GM21515 (cell line): ENCODE results near the gene MYH7B.

Source experiments
- ATAC-seq: cut with Tn5 transposase; IDR thresholded peaks from one replicate; pipeline ENCODE4 v1.9.1; 2021; ENCODE audit not compliant: unreplicated experiment

Gene MYH7B

DNA sequence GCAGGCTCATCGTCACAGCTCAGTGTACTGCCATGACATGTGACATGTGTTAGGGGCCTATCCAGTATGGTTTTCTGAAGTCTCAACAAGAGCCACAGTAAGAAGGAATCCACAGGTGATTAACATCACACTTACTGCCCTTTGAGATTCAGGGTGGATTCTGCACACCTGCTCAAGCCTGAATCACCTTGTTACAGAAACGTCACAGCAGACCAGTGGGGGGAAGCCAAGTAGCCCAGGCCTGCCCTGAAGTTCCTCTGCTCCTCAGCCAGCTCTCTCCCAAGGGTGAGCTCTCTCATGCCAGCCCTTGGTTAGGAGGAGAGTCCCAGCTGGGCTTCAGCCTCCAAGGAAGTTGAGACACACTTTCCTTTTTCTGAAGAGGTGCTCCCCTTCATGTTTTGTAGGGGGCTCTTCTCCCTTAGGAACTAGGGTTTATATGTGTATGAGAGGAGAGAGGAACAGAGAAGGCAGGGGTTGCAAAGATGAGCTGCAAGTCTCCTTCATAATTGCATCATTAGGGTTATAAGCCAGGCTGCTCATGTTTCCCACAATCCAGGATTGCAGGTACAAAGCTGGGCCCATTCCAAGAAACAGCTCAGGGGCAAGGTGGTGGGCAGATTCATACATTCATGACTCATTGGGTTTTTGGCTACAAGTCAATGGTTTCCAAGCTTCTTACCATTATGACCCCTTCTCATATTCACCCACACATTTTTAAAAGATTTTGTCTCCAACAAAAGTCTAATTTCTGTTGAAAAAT, 11.7 kb upstream of the MYH7B start:
- no peak for ATAC-seq

DNA sequence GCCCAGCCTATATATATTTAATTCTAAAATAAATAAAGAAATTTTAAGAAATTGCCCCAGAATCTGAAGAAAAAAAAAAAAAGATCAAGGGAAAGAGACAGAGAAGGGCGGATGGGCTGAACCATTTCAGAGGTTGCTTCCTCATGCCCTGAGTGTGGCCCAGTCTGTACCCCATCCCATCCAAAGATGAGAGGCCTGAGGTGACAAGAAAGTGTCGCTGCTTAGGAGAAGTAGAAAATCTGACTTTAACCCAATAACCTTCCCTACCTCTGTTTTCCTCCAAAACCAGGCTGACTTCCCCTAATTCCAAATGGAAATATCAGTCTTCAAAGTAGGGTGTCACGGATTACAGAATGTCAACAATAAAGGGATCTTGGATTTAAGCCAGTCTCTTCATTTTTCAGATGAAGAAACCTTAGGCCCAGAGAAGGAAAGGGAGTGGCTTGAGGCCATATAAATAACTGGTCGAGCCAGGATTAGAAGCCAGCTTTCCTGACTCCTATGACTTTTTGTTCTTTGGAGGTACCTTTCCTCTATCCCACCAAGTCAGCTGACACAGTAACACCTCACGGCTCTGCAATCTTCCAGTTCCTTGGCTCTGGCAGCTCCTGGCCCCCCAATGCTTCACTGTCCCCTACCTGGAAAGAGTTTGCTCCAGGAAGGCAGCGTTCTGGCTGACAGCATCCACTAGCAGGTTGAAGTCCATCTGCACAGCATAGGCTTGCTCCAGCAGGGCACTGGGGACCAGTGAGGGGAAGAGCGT, 10.2 kb upstream of the MYH7B start:
- no peak for ATAC-seq

DNA sequence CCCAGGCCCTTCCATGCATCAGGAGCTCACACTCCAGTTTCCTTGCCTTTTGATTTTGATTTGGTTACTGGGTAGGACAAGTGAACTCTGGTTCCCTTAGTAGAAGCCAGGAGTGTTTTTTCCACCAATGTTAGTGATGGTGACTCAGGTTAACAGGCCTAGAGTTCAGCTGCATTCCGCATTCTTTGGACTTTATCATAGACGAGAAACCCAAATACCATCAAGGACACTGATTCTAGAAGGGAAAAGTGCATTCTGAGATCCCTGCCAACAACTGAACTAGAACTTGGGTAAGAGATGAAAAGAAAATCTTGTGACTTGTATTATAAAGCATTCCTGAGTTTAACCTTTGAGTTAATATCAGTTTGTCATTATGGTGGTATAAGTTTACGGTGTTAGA, 9.0 kb upstream of the MYH7B start:
- no peak for ATAC-seq

DNA sequence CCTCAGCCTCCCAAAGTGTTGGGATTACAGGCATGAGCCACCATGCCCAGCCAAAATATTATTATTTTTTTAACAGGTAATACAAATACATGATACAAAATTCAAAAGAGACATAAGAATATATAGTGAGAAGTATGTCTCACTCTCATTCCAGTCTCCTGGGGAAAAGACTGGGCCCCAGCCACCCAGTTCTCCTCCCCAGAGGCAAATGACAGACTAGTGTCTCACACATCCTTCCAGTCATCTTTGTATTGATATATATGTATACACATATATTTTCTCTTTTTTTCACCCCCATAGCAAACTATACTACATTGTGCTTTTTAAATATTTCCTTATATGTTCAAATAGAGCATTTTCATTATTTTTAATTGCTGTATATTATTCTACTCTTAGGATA, 8.3 kb upstream of the MYH7B start:
- no peak for ATAC-seq

DNA sequence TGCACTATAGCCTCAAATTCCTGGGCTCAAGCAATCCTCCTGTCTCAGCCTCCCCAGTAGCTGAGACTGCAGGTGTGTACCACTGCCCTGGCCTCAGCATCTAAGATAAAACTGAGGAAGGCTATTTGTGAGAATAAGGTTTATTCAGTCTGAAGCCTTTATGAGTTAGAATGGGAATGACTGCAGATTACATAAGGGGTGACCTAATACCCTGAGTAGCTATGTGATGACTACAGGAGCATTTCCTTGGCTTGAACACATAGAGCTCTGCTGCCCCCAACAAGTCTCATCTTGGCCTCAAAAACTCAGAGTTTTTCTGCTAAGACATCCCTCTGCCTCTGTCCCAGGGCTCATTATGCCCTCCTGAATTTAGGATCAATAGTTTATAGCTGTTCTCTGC, 7.6 kb upstream of the MYH7B start:
- ATAC-seq = no peak

DNA sequence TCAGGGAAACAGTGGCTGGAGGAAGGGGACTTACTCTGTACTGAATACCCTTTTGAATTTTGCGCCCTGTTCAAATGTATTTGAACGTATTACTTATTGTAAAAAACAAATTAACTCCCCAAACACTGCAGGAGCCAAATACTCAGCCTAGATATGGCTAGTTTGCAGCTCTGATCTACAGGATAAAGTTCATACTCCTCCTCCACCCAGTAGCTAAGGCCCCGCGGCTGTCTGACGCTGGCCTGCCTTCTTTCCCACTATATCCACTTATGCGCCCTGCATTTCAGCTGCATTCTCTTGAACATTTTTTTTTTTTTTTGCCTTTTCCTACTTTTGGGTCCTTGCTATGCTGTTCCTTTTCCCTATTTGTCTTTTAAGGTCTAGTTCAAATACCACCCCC, 6.5 kb upstream of the MYH7B start:
- ATAC-seq = no peak

DNA sequence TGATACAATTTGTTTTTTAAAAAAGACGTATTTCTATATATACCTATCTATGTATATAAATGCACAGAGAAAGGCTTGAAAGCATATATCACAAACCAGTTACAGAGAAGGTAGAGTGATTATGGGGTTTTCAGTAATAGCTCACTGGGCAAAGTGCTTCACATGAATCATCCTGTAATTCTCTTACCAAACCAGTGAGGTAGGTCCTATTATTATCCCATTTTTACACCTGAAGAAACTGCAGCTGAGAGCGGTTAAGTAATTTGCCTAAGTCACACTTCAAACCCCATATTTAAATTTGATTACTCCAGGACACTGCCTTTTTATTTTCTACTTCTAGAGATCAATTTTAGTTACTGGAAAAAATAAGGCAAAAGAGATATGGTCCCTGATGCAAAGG, 4.4 kb upstream of the MYH7B start:
- ATAC-seq = no peak

DNA sequence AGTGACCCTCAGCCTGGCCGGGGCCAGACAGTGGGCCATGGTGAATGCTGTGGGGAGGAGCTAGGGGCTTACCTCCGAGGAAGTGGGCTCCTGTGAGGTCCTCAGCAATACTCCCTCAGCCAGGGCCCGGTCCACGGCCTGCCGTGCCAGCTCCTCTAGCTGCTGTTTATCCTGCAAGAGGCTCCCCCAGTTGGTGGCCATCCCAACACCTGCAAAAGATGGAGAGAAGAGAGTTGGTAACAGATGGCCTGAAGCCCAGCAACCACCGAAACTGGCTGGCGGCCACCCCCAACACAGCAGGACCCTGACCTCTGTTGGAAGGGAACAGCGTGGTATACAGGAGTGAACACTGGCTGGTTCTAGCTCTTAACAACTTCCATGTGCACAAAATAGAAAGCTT, 4.0 kb upstream of the MYH7B start:
- no peak for ATAC-seq

DNA sequence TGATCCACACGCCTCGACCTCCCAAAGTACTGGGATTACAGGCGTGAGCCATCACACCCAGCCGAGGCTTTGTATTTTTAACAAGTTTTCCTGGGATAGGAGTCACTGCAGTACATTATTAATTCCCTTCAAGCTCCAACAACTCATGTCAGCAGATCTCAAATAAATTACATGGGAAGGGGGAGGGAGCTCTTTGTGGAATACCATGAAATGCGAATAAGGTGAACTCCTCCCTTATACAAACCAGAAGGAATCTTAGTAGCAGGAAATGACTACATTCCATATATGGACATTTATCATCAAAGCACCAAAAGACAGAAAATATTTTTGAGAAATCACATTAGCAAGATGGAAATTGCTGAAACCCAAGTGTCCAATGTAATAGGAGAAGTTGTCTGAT, 3.0 kb upstream of the MYH7B start:
- no peak for ATAC-seq

DNA sequence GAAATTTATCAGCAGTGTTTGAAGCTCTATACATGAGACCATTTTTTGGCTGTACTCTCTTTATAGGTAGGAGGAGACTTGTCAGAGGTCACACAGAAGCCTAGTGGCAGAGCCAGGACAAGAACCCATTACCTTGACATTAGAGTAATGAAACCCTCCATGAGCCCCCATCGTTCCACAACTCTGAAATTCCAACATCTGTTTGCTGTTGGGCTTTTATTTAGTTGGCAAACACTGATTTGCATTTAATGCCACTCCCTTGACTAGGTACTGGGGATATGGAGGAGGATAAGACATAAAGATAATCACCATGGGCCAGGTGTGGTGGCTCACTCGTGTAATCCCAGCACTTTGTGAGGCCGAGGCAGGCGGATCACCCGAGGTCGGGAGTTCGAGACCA, 1.7 kb upstream of the MYH7B start:
- no peak for ATAC-seq

DNA sequence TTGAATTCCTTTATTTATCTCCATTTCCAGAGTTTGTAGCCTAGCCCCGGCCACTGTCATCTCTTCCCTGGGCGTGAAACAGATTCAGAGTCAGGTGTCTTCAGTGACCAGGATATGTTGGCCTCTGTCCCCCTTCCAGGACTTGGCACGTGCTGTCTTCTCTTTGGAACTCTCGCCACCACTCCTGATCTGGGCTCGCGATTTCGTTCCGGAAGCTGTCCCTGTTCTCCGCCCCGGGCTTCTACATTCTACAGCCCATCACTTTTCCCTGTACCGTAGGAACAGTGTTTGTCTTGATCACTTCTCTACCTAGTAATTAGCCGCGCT, 801 bp upstream of the MYH7B start:
- peak; percentile 5 for ATAC-seq

DNA sequence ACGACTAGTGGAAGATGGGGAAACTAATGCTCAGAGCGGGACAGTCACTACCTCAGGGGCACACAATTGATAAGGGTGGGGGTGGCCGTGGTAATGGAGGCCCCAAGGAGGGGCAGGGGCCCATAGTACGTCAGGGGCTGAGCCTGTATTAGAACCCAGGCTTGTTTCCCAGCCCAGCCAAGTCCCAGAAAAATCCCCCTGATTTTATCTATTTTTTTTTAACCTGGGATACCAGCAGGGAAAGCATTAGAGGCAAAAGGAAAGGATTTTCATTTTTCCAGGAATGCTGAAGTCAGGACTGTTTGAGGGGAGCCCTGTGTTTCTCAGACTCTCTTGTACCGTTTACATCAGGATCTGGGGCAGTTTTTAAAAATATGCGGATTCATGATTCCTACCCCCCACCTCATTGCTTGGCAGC, 382 bp downstream of the MYH7B start:
- ATAC-seq = no peak

DNA sequence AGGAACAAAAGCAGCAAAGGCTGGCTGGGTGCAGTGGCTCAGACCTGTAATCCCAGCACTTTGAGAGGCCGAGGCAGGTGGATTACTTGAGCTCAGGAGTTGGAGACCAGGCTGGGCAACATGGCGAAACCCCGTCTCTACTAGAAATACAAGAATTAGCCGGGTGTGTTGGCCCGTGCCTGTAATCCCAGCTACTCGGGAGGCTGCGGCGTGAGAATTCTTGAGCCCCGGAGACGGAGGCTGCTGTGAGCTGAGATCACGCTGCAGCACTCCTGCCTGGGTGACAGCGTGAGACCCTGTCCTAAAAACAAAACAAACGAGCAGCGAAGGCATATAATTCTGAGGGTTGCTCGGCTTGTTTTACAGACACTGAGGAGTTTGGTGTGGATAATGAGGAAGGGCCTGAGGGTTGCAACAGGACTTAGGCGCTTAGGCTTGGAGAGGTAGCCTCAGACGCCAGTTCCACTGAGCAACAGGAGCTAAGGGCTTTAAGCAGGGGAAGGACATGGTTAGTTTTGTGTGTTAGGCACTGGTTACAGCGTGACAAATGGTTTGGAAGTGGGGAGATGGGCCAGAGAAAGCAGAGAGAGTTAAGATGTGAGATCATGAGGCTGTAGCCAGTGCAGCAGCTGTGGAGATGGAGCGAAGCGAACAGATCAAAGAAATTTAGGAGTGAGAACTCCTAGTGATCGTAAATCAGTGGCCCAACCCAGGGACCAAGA, 1.2 kb downstream of the MYH7B start:
- no peak for ATAC-seq

DNA sequence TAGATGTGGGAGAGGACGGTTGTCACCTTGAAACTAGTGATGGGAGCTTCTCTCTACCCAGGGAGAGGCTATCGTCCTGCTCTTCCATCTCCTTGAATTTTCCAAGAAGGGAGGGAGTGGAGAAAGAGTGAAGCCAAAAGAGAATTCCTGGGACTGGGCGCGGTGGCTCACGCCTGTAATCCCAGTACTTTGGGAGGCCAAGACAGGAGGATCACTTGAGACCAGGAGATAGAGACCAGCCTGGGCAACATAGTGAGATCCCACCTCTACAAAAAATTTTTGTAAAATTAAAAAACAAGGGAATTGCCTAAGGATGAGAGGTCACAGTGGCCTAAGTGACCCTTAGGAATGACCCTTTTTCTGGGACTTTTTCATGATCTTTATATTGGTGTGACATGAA, 8.8 kb downstream of the MYH7B start:
- ATAC-seq = no peak

DNA sequence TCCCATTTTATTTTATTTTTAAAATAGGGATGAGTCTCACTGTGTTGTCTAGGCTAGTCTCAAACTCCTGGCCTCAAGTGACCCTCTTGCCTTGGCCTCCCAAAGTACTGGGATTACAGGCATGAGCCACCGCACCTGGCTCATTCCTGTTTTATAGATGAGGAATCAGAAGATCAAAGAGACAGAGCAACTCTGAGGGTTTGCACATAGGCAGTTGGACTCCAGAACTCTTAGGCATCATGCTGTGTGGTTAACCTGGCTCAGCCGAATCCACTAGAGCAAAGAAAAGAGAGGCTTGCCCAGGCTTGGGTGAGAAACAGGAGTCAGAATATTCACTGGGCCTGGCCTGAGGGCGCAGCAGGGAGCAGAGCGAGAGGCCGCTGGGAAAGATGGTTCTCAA, 9.4 kb downstream of the MYH7B start:
- no peak for ATAC-seq

DNA sequence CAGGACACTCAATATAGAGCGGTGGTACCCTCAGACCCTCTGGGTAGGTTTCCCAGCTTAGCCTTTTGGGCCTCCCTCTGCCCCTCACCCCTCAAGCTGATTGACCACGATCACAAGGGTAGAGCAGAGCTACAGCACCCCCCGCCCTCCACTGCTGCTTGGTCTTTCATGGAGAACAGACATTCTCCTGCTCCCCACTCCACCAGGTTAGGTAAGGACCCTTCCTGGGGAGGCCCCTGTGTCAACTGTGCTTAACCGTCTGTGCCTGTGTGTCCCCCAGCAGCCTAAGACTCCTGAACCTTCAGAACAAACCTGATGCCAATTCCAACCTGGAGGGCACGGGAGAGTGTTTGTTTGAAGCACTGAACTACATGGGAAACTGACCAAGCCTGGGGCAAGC, 11.8 kb downstream of the MYH7B start:
- no peak for ATAC-seq

DNA sequence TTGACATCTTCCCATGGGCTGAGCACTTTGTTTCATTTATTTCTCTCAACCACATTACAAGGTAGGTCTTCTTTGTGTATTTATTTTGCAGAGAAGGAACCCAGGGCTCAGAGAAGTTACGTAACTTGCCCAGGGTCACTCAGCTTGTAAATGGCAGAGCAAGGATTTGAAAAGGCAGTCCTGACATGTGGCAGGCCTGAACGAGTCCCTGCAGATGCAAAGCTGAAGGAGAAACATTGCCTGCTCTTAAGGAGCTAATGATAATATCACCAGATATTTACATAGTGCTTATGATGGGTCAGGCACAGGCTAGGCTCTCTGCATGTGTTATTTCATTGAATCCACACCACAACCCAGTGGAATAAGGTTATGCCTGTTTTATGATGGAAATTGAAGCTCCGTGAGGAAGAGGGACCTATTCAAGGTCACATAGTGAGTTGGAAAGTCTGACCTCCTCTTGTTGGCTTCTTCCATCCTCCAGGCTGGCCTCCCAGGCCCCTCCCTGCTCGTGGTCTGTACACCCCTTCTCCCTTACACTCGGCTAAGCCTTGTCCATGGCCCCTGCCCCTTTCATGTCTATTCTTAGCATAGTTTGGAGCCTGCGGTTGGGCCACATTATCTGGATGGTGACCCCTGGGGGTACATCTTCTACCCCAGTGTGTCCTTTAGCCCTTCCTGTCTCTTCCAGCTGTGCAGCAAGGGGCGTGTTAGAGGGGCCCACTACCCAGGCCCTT, 12.5 kb downstream of the MYH7B start:
- ATAC-seq = no peak

DNA sequence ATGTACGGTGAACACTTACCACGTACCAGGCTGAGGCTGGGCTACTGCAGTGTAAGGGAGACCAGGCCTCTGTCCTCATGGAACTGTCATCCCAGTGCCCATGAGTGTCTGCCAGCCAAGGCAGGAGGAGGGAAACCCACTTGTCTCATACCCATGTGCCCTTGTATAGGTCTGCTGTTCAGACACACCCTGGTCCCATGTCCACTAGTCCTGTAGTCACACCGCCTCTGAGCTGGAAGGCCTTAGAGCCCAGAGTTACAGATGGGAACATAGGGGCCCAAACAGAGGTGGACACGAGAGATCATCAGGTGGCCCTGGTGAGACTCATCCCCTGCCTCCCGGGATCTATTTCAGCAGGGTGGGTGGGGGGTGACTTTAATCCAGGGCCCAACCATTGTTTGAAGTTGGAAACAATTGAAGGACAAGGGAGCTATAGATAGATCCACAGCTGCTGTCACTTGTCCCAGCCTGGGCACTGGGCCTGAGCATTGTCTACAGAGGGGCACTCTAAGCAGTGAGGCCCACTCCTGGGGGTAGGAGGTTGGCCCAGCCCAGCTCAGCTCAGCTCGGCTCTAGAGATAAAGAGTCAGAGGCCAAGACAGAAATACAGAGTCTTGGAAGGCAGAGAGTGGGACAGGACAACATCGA, 14.6 kb downstream of the MYH7B start:
- ATAC-seq = no peak

DNA sequence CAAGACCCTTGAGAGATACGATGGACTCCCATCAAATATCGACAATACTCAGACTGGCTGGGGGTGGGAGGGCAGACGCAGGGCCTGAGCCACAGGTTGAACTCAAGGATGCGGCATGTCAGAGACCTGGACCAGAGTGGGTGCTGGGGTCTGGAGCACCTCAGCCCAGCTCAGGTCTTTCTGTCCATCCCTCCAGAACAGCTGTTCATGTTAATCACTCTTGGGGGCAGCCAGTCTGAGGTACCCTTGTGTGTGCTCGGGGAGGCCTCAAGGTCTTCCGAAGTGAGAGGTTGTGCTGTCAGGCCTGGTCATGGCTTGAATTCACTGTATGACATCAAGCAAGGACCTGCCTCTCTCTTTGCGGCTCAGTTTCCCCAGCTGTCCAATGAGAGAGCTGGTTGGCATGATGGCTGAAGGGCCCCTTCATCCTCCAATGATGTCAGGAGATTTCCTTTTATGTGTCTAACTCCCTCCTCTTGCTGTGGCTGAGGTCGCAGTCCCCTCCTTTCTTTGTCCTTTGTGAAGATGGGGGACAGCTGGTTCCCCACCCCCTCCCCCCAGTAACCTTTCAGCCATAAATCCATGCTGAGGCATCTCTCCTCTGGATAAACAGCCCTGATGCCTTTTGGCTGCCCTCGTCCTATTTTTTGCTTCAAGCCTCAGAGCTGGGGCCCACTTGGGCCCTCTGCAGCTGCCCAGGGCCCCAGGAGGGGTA, 15.3 kb downstream of the MYH7B start:
- ATAC-seq = no peak

DNA sequence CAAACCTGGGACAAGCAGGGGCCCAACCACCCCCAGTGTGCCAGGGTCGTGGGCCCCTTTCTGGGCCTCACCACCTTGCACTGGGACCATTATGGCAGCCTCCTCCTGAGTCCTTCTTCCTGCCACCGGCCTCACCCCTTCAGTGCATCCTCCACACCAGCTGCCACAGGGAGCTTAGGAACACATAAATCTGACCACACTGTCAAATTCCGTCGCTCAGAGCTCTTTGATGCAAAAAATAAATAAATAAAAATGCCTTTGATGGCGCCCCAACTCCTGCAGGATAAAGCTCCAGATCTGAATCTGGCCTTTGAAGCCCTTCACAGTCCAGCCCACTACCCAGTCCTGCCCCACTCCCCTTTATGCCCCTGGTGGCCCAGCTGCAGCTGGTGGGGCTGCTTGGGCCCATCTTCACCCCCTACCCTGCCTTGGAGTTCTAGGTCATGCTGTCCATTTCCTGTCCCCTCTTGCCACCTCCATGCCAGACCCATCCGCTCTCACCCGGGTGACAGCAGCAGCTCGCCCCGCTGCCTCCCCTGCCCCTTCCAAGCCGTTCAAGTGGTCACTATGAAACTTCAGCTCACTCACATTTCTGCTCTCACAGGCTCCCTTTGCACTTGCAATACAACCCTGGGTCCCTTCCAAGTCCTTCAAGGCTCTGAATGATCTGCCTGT, 16.0 kb downstream of the MYH7B start:
- no peak for ATAC-seq
